Loucy (cell line): ENCODE measurements around the gene EOMES.

ENCODE experiments used
- EZH2phosphoT487 ChIP-seq: fragments of 200-600 bp; IDR thresholded peaks from 2 replicates; pipeline ENCODE4 v1.6.1; 2018; ENCODE audit warnings: antibody characterized with exemption, mild to moderate bottlenecking, moderate library complexity, borderline replicate concordance
- TF ChIP-seq, protein P1 (sequence below): fragments of 200-600 bp; sonication (generic); conservative IDR thresholded peaks from 2 replicates; pipeline ENCODE4 v1.5.1; 2014; ENCODE audit warnings: mild to moderate bottlenecking, antibody characterized with exemption, low read length

- TF ChIP-seq, protein P1, sequence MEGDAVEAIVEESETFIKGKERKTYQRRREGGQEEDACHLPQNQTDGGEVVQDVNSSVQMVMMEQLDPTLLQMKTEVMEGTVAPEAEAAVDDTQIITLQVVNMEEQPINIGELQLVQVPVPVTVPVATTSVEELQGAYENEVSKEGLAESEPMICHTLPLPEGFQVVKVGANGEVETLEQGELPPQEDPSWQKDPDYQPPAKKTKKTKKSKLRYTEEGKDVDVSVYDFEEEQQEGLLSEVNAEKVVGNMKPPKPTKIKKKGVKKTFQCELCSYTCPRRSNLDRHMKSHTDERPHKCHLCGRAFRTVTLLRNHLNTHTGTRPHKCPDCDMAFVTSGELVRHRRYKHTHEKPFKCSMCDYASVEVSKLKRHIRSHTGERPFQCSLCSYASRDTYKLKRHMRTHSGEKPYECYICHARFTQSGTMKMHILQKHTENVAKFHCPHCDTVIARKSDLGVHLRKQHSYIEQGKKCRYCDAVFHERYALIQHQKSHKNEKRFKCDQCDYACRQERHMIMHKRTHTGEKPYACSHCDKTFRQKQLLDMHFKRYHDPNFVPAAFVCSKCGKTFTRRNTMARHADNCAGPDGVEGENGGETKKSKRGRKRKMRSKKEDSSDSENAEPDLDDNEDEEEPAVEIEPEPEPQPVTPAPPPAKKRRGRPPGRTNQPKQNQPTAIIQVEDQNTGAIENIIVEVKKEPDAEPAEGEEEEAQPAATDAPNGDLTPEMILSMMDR = peak; percentile 84
- no peak for TF ChIP-seq EZH2phosphoT487
Observed at GRCh38 chr3:27681249-27681748, 40.8 kb downstream of the EOMES start.
